ENCODE results near the gene MAPK8.

MAPK8 gene

GRCh38 chr10:48463318-48464003 is 157.0 kb downstream of the MAPK8 start:
- Histone ChIP-seq H3K27ac (no peak overlapping the region), H3K9ac (no peak overlapping the region), H4K20me1 (peaks cover 0 to 12% (median 0%) of the 10 kb centered on the region in 11 experiments; a peak in 2 of 22 replicates), H3K9me3 (replicated peaks in 1 of 11) (peaks cover 0 to 6% (median 0%) of the 10 kb centered on the region in 11 experiments; a peak in 2 of 22 replicates), H3K36me3 (peaks cover 0 to 19% (median 0%) of the 10 kb centered on the region in 11 experiments; a peak in 1 of 22 replicates), H3K4me2 (no peak overlapping the region), H3K4me3 (no peak overlapping the region), H3K4me1 (0 out of 20 replicates have a peak, but pooled peaks cover 0 to 5% (median 0%) of the 10 kb centered on the region in 10 experiments), H3K27me3 (no peaks in the 10 kb centered on the region)
- TF ChIP-seq Cebpa-rat (IDR thresholded peaks at IDR 0.05) = no peak

GRCh38 chr10:48464121-48464870 is 157.8 kb downstream of the MAPK8 start:
- no peak overlapping the region for H3K4me2 ChIP-seq
- no peak for TF ChIP-seq Cebpa-rat (IDR thresholded peaks at IDR 0.05)

GRCh38 chr10:48464871-48465736 is 158.6 kb downstream of the MAPK8 start:
- Histone ChIP-seq H3K9me3 (replicated peaks in 1 of 11) (peaks cover 0 to 6% (median 0%) of the 10 kb centered on the region in 11 experiments; a peak in 2 of 22 replicates), H3K4me1 (peaks cover 9 to 18% (median 12%) of the 10 kb centered on the region in 10 experiments)

More at GRCh38 chr10:48464121-48464870, 157.8 kb downstream of the MAPK8 start:
- Histone ChIP-seq H3K4me1 (peaks cover under 1 to 10% (median 4%) of the 10 kb centered on the region in 10 experiments; a peak in 14 of 20 replicates), H4K20me1 (peaks cover 0 to 12% (median 0%) of the 10 kb centered on the region in 11 experiments; a peak in 2 of 22 replicates), H3K9ac (no peak overlapping the region), H3K36me3 (peaks cover 0 to 12% (median 0%) of the 10 kb centered on the region in 11 experiments; a peak in 1 of 22 replicates), H3K9me3 (replicated peaks in 1 of 11) (peaks cover 0 to 6% (median 0%) of the 10 kb centered on the region in 11 experiments; a peak in 2 of 22 replicates), H3K27ac (no peak overlapping the region), H3K27me3 (no peaks in the 10 kb centered on the region), H3K4me3 (no peak overlapping the region)

GRCh38 chr10:48465860-48466521 is 159.5 kb downstream of the MAPK8 start:
- Histone ChIP-seq H3K9ac (no peak overlapping the region), H3K4me1 (peaks cover 16 to 27% (median 21%) of the 10 kb centered on the region in 10 experiments), H3K27ac (no peak overlapping the region), H3K4me3 (no peak overlapping the region), H4K20me1 (peaks cover 0 to 24% (median 0%) of the 10 kb centered on the region in 11 experiments; a peak in 2 of 22 replicates), H3K36me3 (no peaks in the 10 kb centered on the region; a peak in 1 of 22 replicates), H3K27me3 (no peaks in the 10 kb centered on the region), H3K9me3 (replicated peaks in 1 of 11) (peaks cover 0 to 6% (median 0%) of the 10 kb centered on the region in 11 experiments; a peak in 2 of 22 replicates), H3K4me2 (no peak overlapping the region)
- TF ChIP-seq Cebpa-rat (IDR thresholded peaks at IDR 0.05) = no peak

More at GRCh38 chr10:48464871-48465736, 158.6 kb downstream of the MAPK8 start:
- H3K9ac ChIP-seq = no peak overlapping the region
- TF ChIP-seq Cebpa-rat (IDR thresholded peaks at IDR 0.05) = no peak
- H3K4me3 ChIP-seq = no peak overlapping the region
- H4K20me1 ChIP-seq = peaks cover 0 to 19% (median 0%) of the 10 kb centered on the region in 11 experiments; a peak in 2 of 22 replicates
- H3K27ac ChIP-seq = no peak overlapping the region
- peaks cover 0 to 3% (median 0%) of the 10 kb centered on the region in 11 experiments; a peak in 1 of 22 replicates for H3K36me3 ChIP-seq
- no peaks in the 10 kb centered on the region for H3K27me3 ChIP-seq
- no peak overlapping the region for H3K4me2 ChIP-seq

- Histone ChIP-seq H3K4me1 (peaks cover 16 to 30% (median 25%) of the 10 kb centered on the region in 10 experiments), H3K27me3 (no peaks in the 10 kb centered on the region), H4K20me1 (peaks cover 0 to 24% (median 0%) of the 10 kb centered on the region in 11 experiments; a peak in 2 of 22 replicates), H3K36me3 (no peaks in the 10 kb centered on the region; a peak in 1 of 22 replicates), H3K9me3 (replicated peaks in 1 of 11) (peaks cover 0 to 3% (median 0%) of the 10 kb centered on the region in 11 experiments; a peak in 1 of 22 replicates), H3K4me3 (no peak overlapping the region), H3K27ac (no peak overlapping the region), H3K4me2 (no peak overlapping the region), H3K9ac (no peak overlapping the region)
- no peak for TF ChIP-seq Cebpa-rat (IDR thresholded peaks at IDR 0.05)
Observed at GRCh38 chr10:48466611-48467240, 160.2 kb downstream of the MAPK8 start.

GRCh38 chr10:48467669-48468068 is 161.2 kb downstream of the MAPK8 start:
- Histone ChIP-seq H4K20me1 (peaks cover 0 to 24% (median 0%) of the 10 kb centered on the region in 11 experiments; a peak in 2 of 22 replicates), H3K4me1 (peaks cover 16 to 27% (median 26%) of the 10 kb centered on the region in 10 experiments), H3K36me3 (no peaks in the 10 kb centered on the region; a peak in 1 of 22 replicates), H3K4me2 (no peak overlapping the region), H3K27me3 (no peaks in the 10 kb centered on the region), H3K27ac (no peak overlapping the region), H3K9ac (no peak overlapping the region), H3K4me3 (no peak overlapping the region), H3K9me3 (replicated peaks in 1 of 11) (peaks cover 0 to 3% (median 0%) of the 10 kb centered on the region in 11 experiments; a peak in 2 of 22 replicates)
- TF ChIP-seq Cebpa-rat (IDR thresholded peaks at IDR 0.05) = no peak

- Histone ChIP-seq H3K9ac (no peak overlapping the region), H3K27ac (no peak overlapping the region), H3K4me2 (no peak overlapping the region), H3K4me1 (peaks cover 16 to 27% (median 26%) of the 10 kb centered on the region in 10 experiments), H4K20me1 (peaks cover 0 to 24% (median 0%) of the 10 kb centered on the region in 11 experiments; a peak in 2 of 22 replicates), H3K4me3 (no peak overlapping the region), H3K9me3 (replicated peaks in 1 of 11) (peaks cover 0 to 7% (median 0%) of the 10 kb centered on the region in 11 experiments; a peak in 2 of 22 replicates), H3K27me3 (no peaks in the 10 kb centered on the region), H3K36me3 (peaks cover 0 to 1% (median 0%) of the 10 kb centered on the region in 11 experiments; a peak in 1 of 22 replicates)
- no peak for TF ChIP-seq Cebpa-rat (IDR thresholded peaks at IDR 0.05)
Observed at GRCh38 chr10:48468130-48468790, 161.8 kb downstream of the MAPK8 start.
